Fibroblast of pulmonary artery (primary cell): ENCODE data around the gene ARL6IP4.

Experiments
- DNase-seq: peaks from one replicate; pipeline ENCODE4 v3.0.0-alpha.2; 2010; ENCODE audit warnings: low read depth
- H3K4me3 ChIP-seq: replicated peaks from 2 replicates; pipeline ENCODE4 v1.5.1; 2011; ENCODE audit warnings: low read depth, mild to moderate bottlenecking, control low read depth, low read length, moderate library complexity
- TF ChIP-seq, protein P1 (sequence below): IDR thresholded peaks from 2 replicates; pipeline ENCODE4 v1.5.1; 2011; ENCODE audit warnings: mild to moderate bottlenecking, control low read depth, low read length, inconsistent platforms; ENCODE audit errors: missing control alignments

Gene ARL6IP4

DNA sequence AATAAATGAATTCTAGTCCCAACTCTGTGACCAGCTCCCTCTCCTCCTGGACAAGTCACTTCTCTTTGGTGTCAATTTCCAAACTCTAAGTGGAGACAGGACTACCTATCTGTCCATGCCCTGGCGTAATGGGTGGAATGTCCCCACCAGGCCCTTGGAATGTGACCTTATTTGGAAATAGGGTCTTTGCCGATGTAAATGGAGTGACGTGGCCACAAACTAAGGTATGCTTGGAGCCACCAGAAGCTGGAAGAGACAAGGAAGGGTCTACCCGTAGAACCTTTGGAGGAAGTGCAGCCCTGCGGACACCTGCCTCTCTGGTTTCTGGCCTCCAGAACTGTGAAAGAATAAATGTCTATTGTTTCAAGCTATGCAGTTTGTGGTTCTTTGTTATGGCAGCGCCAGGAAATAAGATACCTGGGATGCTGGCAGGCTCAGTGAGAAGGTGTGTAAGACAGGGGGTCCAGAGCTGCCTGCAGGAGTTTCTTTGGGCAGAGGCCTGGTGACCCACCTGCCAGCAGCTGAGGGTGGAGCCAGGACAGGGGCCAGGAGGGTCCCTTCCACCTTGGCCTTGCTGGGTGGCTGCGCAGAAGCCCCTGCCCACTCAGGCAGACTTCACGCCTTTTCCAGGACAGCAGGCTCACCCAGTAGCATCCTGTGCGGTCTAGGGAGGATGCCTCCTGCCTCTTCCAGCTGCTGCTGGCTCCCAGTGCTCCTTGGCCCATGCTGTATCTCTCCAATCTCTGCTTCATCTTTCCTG lies 45.8 kb downstream of the ARL6IP4 start:
- no peak for DNase-seq
- no peak overlapping the region for H3K4me3 ChIP-seq
- TF ChIP-seq, protein P1, sequence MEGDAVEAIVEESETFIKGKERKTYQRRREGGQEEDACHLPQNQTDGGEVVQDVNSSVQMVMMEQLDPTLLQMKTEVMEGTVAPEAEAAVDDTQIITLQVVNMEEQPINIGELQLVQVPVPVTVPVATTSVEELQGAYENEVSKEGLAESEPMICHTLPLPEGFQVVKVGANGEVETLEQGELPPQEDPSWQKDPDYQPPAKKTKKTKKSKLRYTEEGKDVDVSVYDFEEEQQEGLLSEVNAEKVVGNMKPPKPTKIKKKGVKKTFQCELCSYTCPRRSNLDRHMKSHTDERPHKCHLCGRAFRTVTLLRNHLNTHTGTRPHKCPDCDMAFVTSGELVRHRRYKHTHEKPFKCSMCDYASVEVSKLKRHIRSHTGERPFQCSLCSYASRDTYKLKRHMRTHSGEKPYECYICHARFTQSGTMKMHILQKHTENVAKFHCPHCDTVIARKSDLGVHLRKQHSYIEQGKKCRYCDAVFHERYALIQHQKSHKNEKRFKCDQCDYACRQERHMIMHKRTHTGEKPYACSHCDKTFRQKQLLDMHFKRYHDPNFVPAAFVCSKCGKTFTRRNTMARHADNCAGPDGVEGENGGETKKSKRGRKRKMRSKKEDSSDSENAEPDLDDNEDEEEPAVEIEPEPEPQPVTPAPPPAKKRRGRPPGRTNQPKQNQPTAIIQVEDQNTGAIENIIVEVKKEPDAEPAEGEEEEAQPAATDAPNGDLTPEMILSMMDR: no peak

DNA sequence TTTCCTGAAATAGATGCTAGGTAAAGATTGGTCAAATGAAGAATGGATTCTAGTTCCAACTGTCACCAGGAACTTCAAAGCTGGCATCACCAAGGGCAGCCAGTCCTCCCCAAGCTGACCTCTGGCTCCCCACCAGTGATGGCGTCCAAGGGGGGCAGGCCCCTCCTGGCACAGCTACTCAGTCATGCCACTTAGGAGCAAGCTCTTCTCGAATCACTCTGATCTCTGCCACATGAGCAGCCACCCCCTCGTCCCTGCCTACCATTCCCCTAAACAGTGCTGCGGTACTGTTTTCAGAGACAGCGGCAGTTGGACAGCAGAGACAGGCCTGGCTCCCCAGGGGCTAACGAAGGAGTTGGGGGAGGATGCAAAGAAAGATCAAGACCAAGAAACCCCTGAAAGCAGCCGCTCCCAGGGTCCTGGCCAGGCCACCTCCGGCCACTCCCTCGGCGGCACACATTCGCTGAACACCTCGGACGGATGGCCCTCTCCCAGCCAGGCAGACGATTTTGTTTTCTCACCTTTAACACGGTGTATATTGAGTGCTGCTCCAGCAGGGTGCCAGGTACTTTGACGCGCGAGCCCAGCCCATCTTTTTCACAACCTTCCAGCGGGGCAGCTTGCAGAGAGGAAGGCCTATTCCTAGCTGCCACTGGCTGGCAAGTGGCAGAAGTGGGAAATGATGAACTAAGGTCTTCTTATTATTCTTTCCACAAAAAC lies 47.4 kb downstream of the ARL6IP4 start:
- TF ChIP-seq, protein P1: no peak
- DNase-seq: no peak
- H3K4me3 ChIP-seq: no peak overlapping the region

DNA sequence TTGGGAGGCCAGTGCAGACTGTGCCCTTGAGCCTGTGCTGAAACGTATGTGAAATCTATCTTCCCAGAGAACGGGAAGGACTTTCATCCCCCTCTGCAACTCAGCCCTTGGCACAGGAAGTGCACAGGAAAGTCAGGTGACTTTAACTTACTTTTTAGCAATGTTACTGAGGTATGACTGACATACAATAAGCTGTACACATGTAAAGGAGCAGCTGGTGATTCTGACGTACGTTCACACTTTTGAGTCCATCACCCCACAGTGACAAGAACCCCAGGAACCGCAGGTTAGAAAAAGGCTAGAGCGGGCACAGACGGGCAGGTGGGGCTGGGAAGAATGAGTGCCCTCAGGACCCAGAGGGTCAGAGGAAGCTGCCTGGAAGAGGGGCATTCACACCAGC lies 48.0 kb downstream of the ARL6IP4 start:
- no peak for DNase-seq
- TF ChIP-seq, protein P1: no peak
- no peak overlapping the region for H3K4me3 ChIP-seq

DNA sequence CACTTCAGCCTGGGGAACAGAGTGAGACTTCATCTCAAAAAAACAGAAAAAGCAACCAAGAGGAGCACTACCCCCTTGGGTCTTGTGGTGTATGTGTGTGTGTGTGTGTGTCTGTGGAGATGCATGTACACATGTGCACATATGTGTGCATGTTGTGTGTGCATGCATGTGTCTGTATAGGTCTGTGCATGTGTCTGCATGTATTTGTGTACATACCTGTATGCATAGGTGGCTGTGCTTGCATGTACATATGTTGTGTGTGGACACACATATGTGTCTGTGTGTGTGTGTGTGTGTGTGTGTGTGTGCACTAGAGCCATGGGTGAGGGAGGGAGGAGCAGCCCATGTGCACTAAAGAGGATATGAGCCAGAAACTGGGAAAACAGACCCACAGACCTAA lies 49.1 kb downstream of the ARL6IP4 start:
- H3K4me3 ChIP-seq: no peak overlapping the region
- DNase-seq: no peak
- TF ChIP-seq, protein P1: no peak

DNA sequence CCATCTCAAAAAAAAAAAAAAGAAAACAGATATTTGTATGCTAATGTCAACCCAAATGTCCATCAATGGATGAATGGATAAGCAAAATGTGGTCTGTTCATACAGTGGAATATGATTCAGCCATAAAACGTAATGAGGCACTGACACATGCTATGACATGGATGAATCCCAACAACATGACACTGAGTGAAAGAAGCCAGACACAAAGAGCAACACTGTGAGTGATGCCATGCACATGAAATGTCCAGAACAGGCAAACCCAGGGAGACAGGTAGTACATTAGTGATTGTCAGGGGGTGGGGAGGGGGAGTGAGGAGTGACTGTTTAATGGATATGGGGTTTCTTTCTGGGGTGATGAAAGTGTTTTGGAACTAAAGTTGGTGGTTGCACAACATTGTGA lies 50.2 kb downstream of the ARL6IP4 start:
- DNase-seq: no peak
- TF ChIP-seq, protein P1: no peak
- H3K4me3 ChIP-seq: no peak overlapping the region

DNA sequence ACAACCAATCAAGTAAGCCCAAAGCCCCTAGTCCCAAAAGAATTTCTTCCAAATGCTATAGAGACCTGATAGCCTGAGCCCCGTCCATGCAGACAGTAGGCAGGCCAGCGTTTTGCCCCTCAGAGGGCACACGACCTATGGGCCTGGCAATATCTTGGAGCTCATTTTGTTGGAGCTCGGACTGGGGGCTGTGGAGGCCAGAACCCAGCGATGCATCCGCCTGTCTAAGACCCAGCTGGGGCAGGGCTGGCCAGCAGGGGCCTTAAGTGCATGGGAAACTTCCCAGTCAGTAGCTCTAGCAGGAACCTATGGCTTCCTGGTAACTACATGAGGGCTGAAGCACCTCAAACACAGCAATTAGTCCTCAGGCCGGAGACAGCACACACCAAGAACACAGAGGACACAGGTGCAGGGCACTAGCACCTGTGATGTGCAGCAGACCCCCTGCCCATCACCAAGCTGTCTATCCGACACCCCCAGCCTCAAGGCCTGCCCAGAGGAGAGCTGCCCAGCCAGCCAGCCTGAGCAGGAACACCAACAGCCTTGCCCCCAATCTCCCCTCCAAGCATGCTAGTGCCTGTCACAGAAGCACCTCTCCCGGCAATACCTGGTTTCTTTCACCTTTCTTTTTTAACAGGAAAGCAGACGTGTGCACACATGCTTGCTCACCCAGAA lies 50.8 kb downstream of the ARL6IP4 start:
- TF ChIP-seq, protein P1: no peak
- DNase-seq: no peak
- no peak overlapping the region for H3K4me3 ChIP-seq
